ENCODE data around the gene PLLP.
"Not testable (repeated sequence)": the region's sequence is repeated elsewhere in the genome, so short reads cannot be mapped to it uniquely, and the experiment has no call there.

PLLP gene

DNA sequence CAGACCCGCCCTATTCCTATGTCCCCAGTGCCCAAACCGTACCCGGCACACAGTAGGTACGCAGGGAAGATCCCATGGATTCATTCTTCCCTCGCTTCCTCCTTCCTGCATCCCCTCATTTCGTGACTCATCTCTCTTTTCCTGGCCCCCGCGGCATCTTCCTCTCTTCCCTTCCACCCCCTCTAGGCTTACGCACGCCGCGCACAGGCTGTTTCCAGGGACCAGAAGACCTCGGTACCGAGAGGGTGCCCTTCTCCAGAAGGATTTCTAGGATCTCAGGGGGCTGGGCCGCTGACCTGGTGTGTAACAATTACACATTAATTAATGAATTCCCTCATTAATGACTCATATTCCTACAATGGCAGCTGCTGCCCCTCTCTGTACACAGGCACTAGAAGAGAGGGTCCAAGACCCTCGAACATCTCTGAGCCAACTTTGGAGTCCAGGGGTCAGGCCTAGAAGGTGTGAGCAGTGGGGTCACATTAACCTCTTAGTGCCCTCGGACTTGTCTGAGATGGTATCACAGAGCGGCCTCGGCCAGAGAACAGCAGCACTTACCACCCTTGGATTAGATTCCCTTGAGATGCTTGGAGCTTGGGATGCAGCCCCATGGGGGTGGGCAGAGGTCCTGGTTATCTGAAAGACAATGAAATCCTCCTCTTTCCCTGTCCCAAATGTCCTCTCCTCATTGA, 16.8 kb upstream of the PLLP start:
- DNase-seq: no peak

DNA sequence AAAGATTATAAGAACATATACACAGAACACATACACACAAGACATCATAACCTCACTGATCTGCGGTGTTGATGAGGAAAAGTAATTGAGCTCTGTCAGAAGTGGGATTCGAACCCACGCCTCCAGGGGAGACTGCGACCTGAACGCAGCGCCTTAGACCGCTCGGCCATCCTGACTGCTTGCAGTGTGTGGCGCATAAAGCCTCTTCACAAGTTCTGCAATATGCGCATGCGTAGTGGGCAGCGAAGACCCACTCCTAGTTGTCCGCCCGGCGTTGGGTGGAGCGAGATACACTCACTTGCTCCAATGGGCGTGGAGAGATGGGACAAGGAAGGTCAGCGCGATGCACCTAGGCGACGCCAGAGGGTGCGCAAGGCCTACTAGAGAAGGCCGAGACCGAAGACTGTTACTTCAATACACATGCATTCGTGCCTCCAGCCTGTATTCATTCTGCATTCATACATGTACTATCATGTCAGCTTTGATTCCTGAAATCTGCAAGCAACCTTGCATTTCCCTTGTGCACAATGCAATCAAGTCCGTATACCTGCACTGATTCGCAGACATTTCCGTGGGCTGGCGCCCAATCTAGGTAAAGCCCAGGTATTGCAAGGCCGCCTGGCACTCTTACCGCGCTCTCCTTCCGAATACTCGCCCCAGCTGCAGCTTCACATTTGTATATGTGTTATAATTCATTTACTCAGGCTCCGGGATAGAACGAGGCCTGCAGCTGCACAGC, 16.1 kb upstream of the PLLP start:
- DNase-seq: peak; percentile 97

DNA sequence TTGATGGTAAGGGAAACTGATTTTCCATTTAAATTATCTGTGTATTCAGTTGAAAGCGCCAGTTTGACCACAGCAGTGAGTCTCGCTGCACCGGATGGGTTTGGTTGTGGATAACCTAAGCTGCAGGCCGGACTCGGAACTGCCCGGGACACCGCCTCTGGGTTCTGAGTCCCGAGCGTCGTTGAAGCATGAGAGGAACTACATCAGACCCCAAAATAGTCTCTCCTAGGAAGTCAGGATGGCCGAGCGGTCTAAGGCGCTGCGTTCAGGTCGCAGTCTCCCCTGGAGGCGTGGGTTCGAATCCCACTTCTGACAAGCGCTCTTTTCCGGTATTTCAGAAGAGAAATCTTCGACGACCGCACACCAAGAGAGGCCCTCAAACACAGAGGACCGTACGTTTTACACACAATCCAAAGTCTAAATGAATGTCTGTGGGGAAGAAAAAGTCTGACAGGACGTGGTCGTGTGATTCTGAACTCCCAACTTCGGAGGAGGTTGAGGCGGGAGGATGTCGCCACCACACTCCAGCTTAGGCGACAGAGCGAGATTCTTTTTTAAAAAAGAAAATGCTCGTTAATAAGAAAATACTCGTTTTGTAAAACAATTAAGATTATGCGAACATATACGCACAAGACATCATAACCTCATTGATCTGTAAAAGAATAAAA, 15.4 kb upstream of the PLLP start:
- peak; percentile 82 for DNase-seq

DNA sequence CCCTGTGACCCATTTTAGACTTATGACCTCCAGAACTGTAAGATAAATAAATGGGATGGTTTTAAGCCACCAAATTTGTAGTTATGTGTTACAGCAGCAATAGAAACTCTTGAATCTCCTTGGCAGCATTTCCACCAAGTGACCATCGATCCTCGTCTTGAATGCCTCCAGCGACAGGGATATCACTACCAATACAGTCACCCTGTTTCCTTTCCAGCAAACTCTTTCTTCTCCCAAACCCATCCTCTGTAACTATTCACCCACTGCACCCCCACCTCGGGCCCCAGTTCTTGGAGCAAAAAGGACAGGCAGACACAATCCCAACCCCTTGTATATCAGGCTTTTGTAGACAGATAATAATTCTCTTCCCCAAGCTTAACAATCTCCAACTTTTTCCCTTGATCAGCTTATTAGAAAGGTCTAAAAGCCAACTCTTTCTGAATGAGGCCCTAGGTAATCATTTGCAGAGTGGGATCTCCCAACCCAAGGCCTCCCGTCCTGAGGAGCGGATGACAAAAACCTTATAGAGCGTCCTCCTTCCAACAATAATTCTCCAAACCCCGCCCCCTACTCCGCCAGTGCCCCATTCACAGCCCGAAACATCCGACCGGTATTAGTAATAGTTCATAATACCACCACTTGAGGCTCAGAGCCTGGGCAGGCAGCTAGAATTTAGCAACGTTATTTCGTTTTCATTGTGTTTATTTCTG, 14.7 kb upstream of the PLLP start:
- no peak for DNase-seq

DNA sequence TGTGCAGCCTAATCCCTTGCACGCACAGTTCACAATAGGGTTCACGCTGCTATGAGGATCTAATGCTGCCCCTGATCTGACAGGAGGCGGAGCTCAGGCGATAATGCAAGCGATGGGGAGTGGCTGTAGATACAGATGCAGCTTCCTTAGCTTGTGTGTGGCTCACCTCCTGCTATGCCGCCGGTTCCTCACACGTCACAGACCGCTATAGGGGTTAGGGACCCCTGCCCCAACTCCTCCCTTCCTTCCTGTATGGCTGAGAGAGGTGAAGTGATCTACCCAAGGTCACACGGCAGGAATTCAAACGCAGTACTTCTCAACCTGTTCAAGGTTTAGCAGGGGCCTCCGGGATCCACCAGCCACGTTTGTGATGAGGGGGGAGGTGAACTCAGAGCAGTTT, 13.4 kb upstream of the PLLP start:
- peak; percentile 44 for DNase-seq

DNA sequence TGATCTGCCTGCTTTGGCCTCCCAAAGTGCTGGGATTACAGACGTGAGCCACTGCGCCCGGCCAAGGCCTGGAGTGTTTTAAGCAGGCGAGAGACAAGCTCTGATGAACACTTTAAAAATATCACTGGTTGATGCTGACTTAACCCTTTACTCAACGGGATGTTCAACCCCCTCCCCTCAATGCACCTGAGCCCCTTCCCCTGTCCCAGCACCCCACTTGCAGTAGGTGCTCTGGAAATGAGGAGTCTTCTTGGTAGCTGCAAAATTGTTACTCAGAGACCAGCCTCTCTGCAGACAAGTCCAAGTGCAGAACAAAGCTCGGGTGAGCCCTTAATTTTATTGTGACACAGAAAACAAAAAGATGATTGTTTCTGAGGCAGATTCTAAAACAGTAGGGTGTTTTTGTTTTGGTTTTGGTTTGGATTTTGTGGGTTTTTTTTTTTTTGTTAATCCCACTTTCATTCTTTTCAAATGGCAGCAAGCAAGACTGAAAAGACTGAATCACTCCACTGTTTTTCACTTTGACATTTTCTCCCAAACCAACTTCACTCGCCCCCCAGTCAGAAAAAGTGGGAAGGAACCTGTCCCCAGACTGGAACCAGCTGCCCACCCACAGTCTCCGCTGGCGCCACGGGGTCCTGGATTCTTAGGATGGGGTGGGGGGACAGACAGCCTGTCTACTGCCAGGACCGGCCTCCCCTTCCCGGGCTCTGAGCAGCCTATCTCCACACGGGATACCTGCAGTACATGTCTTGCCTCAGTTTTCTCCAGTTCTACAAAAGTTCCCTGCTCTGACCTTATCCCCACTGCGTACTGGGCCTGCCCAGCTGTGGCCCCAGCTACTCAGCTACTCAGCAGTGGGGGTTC, 5.2 kb upstream of the PLLP start:
- no peak for DNase-seq

DNA sequence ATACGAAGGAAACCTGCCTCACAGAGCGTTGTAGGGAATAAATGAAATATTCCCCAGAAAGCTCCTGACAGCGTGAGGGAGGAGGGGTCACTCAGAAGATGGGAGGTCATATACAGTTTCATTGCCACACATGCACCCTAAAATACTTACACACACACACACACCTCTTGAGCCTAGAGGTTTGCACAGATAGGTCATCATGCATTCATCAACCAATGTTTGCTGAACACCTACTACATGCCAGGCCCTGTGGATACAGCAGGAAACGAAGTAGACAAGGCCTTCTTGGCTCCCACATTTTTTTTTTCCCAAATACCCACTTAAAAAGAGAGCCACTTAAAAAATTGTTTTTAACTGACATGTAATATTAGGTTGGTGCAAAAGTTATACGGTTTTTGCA, 907 bp upstream of the PLLP start:
- no peak for DNase-seq

DNA sequence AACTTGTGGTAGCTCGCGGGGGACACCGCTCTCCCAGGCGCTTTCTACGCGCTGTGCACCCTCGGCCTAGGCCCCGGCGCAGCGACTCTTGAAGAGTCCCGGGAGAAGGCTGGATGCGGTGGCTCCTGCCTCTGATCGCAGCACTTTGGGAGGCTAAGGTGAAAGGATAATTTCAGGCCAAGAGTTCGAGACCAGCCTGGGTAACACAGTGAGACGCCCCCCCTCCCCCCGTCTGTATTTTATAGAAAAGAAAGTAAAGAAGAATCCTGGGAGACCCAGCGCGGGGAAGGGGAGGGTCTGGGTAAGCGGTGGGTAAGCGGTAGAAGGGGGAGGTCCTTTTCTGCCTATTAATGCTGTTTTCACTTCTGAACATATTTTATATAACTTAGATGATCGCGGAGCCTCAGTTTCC, 486 bp upstream of the PLLP start:
- DNase-seq: no peak

DNA sequence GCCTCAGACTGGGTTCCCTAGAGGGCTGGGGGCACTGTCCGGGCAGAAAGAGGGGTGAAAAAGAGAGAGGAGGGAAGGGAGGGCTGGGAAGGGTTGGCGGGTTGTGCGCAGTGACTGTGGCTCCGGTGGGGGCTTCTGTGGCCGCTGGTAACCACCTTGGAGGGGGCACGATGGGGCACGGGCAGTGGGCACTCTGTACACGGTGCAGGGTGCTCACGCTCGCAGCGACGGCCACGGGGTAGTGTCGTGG, 588 bp downstream of the PLLP start:
- no peak for DNase-seq

DNA sequence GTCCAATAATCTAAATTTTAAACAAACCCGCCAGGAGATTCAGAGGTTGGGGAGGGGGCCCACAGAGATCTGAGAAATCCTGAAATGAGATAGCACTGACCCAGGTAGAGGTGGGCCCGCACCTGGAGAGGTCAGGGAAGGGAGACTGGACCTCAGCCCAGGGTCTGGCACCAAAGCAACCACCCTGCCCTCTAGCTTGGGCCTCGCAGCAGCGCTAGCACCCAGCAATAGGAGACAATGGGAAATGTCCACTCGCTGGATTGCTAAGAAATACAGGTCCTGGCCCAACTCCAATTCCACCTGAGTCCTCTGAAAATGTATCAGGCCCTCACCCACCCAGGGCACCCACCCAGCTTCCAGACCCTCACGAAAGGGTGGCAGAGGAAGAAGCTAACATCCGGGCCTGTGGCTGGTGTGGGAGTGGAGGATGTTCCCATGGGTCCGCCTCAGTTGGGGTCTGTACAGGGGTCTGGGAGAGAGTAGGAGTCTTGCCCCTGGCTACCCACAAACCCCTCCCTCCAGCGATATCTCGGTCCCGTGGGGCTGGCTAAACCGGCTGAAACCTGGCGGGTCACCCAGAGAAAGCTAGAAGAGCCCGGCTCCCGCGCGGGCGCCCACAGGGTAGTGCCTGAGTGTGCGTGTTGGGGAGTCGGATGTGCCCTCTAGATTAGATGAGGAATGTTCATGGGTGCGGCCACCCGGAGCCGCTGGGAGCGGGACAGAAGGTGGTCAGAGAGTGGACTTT, 1.1 kb downstream of the PLLP start:
- DNase-seq: no peak

DNA sequence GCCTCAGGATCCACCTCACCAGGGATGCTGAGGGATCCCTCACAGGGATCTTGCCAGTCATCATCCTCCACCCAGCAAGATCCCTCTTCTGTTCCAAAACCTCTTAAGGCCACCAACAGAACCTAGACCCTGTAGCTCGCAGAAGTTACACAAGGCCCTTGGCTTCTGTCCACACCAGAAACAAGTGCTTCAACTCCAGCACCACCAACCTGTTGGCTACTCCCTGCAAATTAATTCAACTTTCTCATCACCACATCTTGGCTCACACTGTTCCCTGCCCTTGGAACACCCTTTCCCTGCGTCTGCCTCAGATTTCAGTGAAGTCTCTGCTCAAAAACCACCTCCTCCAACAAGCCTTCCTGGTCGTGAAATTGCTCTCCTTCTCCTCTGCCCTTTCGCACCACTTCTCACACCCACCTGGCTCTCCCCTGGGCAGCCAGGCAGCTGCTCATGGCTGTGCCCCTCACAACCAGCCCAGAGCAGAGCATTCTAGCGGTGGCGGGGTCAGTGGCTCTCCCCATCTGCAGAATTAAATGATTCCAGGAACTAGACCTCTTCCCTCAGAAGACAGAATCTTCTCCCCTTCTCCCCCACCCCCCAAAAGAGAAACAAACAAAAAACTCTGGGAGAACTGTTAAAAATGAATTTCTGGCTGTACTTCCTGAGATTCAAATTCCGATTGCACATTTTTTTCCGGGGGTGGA, 1.8 kb downstream of the PLLP start:
- DNase-seq: no peak

DNA sequence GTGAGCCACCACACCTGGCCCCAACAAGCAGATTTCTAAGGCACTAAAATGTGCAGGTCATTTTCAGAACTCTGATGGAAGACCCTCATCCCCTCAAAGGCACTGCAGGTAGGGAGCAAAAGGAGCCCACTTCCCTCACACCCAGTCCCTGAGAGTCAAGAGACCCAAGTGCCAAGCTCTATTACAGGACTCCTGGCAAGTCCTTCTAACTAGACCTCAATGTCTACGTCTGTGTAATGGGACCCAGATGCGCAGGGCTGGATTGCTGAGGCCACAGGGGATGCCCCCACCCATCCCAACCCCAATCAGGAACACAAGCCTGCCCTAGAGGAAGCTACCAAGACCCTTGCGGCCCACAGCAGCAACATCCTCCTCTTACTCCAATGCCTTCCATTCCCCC, 2.7 kb downstream of the PLLP start:
- no peak for DNase-seq

DNA sequence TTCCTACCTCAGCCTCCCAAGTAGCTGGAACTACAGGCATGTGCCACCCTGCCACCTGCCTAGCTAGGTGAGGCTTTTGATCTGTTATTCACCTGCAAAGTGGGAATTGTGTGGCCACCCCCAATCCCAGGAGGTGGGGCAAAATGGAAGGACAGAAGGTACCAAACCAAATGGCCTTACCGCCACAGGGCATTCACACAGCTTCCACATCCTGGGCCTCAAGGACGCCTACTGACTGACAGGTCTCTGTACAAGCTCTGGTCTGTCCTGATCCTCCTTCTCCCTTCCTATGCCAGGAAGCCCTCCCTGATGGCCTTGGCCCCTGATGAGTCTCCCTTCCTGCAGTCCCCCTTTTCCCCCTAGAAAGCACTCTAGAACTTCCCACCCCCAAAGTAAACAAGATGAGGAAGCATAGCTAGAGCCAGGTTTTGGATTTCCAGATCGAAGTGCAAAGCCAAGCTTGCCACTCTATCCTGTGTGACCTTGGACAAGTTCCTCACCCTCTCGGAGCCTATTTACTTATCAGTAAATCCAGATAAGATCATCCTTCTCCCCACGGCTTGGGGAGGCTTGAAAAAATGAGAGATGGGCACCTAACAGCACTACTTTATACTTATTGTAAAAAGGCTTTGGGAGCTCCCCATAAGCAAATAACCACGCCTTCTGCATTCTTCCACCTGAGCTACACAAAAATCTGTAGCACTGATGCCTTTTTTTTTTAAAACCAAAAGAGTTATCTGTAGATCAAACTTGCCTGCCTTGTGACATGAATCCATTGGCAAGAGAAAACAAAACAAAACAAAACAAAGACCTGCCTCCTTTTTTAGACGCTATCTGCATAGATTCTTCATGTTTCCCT, 4.5 kb downstream of the PLLP start:
- DNase-seq: no peak

DNA sequence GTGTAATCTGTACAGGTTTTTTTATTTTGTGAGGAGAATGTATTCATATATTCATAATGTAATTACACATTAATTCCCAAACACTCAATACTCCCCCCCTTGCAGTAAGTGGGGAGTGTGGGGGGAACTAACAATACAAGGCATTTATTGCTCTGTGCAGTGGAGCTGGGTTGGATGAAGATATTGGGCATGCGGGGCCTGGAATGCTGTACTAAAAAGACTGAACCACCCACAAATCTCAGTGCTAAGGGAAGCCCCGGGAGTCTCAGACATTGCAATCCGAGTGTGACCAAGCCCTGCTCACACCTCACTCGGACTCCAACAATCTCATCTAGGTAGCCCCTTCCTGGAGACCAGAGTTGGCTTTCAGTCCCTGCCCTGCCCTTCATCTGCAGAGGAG, 6.0 kb downstream of the PLLP start:
- no peak for DNase-seq

DNA sequence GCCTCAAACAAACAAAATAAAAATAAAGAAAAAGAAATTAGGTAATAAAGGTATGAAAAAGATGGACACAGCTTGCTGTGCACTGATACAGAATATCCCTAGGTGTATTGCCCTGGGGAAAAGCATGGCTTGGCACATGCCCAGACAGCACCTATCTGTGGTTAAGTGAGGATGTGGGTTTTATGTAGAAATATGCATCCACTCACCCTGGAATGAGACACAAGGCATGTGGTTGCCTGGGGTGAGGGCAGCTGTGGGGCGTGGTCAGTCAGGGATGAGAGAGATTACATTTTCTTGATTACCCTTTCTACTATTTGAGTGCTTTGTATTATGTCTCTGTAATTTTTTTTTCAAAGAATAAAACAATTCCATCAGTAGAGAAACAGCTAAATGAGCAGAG, 6.9 kb downstream of the PLLP start:
- DNase-seq: peak; percentile 50

DNA sequence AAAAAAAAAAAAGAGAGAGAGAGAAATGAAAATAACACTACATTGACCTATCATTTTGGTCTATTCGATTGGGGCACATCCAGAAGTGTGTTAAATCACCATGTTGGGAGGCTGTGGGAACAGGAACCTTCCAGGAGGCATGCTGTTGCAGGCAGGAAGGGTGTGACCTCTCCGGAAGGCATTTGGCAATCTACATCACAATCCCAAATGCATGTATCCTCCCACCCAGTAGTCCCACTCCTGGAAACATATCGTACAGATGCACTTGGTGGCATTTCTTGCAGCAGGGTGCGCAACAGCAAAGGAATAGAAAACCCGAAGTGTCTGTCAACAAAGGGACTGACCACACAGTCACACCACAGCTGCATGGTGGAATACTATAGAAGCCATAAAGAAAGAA, 7.9 kb downstream of the PLLP start:
- DNase-seq: no peak

DNA sequence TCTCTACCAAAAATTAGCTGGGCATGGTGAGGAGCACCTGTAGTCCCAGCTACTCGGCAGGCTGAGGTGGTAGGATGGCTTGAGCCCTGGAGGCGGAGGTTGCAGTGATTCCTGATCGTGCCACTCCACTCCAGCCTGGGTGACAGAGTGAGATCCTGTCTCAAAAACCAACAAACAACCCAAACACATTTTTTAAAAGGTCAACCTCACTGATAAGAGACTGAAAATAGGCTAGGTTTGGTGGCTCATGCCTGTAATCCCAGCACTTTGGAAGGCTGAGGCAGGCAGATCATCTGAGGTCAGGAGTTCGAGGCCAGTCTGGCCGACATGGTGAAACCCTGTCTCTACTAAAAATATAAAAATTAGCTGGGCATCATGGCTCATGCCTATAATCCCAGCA, 8.5 kb downstream of the PLLP start:
- DNase-seq: not testable (repeated sequence)

DNA sequence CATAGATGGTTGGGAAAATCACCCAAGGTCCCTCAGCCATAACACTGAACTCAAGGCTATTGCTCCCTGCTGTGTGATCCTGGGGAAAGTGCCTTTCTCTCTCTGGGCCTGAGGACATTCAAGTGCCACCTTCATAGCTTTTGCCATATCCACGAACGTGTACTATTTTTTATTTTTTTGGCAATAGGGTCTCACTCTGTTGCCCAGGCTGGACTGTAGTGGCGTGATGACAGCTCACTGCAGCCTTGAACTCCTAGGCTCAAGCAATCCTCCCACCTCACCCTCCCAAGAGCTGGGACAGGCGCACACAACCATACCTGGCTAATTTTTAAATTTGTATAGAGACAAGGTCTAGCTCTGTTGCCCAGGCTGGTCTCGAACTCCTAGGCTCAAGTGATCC, 10.6 kb downstream of the PLLP start:
- no peak for DNase-seq

DNA sequence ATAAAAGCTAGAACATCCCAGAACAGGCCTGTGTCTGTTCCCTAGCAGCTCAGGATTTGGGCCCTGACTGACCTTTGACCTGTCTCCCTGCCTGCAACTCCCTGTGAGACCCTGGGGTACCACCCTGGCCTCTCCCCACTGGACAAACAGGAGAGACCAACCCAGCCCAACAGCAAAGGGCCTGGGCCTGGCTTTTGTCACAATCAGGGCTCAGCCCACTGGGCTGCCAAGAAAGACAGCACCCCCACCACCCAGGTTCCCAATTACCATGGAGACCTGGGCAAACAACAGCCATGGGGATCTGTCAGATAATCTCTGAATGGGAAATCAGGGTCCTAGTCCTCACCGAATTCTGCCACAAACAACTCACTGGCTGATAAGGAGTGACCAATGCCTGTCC, 11.1 kb downstream of the PLLP start:
- no peak for DNase-seq

DNA sequence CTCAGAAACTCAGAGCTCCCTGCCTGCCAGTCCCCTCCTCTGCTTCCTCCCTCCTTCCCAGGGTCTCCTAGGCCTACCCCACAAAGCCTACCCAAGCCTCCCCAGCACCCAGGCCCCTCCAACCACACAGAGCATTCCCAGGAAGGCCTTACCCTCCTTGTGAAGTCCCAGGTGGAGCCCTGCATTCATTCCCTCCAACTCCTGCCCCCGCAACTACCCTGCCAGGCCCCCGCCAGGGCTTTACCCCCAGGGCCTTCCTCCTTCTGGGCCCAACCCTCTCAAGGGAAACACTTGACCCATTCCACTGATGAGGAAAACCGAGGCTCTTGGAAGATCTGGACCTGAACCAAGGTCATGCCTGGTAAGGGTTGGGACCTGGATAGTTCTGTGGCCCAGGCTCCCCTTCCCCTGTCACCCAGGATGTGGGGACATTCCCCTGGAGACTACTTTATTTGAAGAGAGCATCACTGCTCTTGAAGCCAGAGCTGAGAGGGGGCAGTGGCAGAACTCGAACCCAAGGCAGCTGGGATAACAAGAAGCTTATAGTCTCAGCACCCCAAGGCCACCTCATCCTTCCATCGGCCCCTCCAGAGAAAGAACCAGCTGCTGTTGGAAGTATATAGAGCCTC, 12.5 kb downstream of the PLLP start:
- no peak for DNase-seq

All from activated naive CD4-positive, alpha-beta T cell treated with anti-CD3 and anti-CD28 coated beads, Interleukin-2, amount 50 U/mL, for 16 hours (primary cell).